Measurements from ENCODE around the gene SLC9A8. TPM values are rescaled to one million over a fixed set of nuclear protein-coding genes. Genes with fewer than 3 reads are reported as not detected.

SLC9A8 gene
- total RNA-seq, 1 experiment from 2014 or later, result 21.4 TPM

DNA sequence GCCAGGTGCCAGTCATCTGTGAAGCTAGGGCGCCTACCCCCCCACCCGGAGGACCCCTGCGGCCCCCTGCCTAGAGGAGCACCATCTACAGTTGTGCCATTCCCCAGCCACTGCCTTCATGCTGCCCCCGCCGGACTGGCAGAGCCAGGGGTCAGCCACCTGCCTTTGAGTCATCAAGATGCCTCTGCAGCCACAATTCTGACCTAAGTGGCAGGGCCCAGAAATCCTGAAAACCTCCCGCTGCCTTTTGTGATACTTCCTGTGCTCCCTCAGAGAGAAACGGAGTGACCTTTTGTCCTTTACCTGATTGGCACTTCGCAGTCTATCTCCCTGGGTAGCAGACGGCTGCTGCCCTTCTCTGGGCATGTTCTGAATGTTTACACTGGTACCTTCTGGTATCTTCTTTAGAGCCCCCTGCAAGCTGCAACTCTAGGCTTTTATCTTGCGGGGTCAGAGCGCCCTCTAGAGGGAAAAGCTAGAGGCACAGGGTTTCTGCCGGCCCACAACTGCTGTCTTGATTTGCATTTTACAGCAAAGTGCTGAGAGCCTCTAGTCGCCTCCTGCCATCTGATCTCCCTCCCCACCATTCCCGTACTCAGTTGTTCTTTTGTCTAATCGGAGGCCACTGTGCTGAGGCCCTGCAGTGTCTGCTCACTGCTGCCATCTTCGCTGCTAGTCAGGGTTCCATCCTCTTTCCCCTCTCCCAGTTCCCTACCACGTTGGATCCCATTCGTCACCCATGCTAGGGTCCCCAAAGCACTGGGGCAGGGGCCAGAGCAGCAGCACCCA is 75.8 kb downstream of the SLC9A8 start:
- BruUV-seq (replicated peaks), result no TSS peak
- Histone ChIP-seq H3F3A (ENCODE audit: insufficient read depth, low read depth) (peaks cover 38% of the 10 kb centered on the region), H3K4me1 (replicated peaks; ENCODE audit: insufficient read depth) (peaks cover 44% of the 10 kb centered on the region), H3K79me2 (ENCODE audit: low read depth) (no peaks in the 10 kb centered on the region), H3K9me3 (ENCODE audit: insufficient read depth, low read depth) (no peaks in the 10 kb centered on the region), H3K36me3 (ENCODE audit: low read depth) (peaks cover 12% of the 10 kb centered on the region; the same call in 1 of the 2 replicates), H4K20me1 (ENCODE audit: insufficient read depth) (no peaks in the 10 kb centered on the region), H3K27me3 (ENCODE audit: insufficient read depth, low read depth) (no peaks in the 10 kb centered on the region), H3K27ac (peak overlapping the region; percentile 49), H3K9me2 (ENCODE audit: insufficient read depth) (no peaks in the 10 kb centered on the region), H3K4me2 (peak overlapping the region; percentile 37), H3K4me3 (no peak overlapping the region), H2AFZ (no peak overlapping the region)
- intact Hi-C loops (cut with micrococcal nuclease; ENCODE audit: unreplicated experiment), result loop anchor here (1.0 to 5.0 kb wide), 3 partner anchors 116 to 347 kb away; no protein-coding TSS in a partner anchor
- DNase-seq, result peak; percentile 79 to 89
- POLR2A ChIA-PET (ENCODE audit: unreplicated experiment), result no interaction called here
- TF ChIP-seq, protein P1, sequence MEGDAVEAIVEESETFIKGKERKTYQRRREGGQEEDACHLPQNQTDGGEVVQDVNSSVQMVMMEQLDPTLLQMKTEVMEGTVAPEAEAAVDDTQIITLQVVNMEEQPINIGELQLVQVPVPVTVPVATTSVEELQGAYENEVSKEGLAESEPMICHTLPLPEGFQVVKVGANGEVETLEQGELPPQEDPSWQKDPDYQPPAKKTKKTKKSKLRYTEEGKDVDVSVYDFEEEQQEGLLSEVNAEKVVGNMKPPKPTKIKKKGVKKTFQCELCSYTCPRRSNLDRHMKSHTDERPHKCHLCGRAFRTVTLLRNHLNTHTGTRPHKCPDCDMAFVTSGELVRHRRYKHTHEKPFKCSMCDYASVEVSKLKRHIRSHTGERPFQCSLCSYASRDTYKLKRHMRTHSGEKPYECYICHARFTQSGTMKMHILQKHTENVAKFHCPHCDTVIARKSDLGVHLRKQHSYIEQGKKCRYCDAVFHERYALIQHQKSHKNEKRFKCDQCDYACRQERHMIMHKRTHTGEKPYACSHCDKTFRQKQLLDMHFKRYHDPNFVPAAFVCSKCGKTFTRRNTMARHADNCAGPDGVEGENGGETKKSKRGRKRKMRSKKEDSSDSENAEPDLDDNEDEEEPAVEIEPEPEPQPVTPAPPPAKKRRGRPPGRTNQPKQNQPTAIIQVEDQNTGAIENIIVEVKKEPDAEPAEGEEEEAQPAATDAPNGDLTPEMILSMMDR (conservative IDR thresholded peaks at IDR 0.05), result peak; percentile 99
- TF ChIP-seq EZH2 (IDR thresholded peaks at IDR 0.05; ENCODE audit: low read depth), result no peak
- CTCF ChIA-PET, result interaction anchor here (0.6 to 1.1 kb wide), 3 partner anchors 43 to 659 kb away, joined by 4 to 6 read pairs (median 4); no protein-coding TSS in a partner anchor

DNA sequence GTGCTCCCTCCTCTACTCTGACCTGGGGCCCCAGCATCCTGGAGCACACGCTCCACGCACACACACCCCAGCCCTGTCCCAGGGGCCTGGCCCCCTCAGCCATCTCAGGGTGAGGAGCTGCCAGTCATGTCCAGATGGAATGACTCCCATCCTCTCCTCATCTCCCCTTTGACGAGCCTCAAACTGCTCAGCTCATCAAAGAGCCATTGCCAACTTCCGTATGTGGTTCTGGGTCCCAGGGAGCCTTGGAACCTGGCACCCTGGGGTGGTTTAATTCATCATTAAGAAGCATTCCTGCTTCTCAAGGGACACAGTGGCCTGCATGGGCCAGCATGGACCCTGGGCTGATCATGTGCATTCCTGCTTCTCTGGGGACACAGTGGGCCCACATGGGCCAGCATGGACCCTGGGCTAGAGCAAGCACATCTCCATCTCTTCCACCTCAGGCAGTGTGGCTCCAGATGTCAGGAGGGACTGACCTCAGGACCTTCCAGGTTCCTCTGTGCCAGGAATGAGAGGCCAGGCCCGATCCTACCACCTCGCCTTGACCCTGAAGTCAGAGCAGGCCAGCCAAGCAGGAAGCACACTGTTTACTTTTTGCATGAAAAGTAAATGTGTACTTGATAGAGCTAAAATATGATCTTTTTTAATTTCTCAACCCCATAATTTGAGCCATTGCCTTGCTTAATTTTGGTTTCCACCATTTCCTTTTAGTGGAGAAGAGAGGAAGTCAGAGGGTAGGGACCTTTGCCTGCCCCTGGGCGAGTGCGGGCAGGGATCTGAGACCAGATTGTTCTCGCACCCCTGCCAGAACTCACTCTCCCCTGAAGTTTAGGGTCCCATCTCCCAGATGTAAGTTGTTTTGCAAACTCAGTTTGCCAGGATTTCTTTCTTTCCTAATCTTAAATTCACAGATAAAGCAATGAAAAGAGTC is 76.6 kb downstream of the SLC9A8 start:
- BruUV-seq (replicated peaks), result no TSS peak
- no peak overlapping the region for H3K4me3 ChIP-seq
- no peaks in the 10 kb centered on the region for H3K79me2 ChIP-seq (ENCODE audit: low read depth)
- no peaks in the 10 kb centered on the region for H3K9me2 ChIP-seq (ENCODE audit: insufficient read depth)
- intact Hi-C loops (cut with micrococcal nuclease; ENCODE audit: unreplicated experiment), result loop anchor here (5.0 kb wide), 1 partner anchor 117 kb away; no protein-coding TSS in a partner anchor
- no peaks in the 10 kb centered on the region for H3K27me3 ChIP-seq (ENCODE audit: insufficient read depth, low read depth)
- peaks cover 11% of the 10 kb centered on the region; the same call in 1 of the 2 replicates for H3K36me3 ChIP-seq (ENCODE audit: low read depth)
- H3K4me1 ChIP-seq (replicated peaks; ENCODE audit: insufficient read depth), result peaks cover 44% of the 10 kb centered on the region
- TF ChIP-seq EZH2 (IDR thresholded peaks at IDR 0.05; ENCODE audit: low read depth), result no peak
- TF ChIP-seq, protein P1 (conservative IDR thresholded peaks at IDR 0.05), result no peak
- no peaks in the 10 kb centered on the region for H3K9me3 ChIP-seq (ENCODE audit: insufficient read depth, low read depth)
- DNase-seq, result no peak
- peak overlapping the region; percentile 37 for H3K4me2 ChIP-seq
- peaks cover 38% of the 10 kb centered on the region for H3F3A ChIP-seq (ENCODE audit: insufficient read depth, low read depth)
- peak overlapping the region; percentile 49 for H3K27ac ChIP-seq
- ChIA-PET CTCF (interaction anchor here (0.5 to 1.1 kb wide), 7 partner anchors 43 to 660 kb away, joined by 3 to 8 read pairs (median 4); no protein-coding TSS in a partner anchor), POLR2A (ENCODE audit: unreplicated experiment) (no interaction called here)
- no peaks in the 10 kb centered on the region for H4K20me1 ChIP-seq (ENCODE audit: insufficient read depth)
- no peak overlapping the region for H2AFZ ChIP-seq

DNA sequence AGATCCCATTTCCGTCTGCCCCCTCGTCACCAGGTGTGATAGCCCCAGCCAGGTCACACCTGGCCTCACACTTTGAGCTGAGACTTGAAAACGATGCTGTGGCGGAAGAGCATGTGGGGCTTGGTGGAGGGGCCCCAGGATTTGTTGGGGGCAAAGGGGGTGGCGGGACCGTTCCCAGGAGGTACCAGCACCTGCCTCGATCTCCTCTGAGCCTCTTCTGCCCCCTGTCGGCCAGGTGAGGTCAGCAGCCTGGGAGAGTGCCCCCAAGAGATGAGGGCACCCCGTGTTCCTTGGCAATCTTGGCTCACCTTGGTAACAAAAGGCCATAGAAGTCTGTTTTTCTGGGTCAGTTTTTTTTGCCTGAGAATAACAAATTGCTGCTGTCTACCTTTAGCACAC is 77.3 kb downstream of the SLC9A8 start:
- H3K27ac ChIP-seq, result peak overlapping the region; percentile 7; the same call in 1 of the 2 replicates
- H3F3A ChIP-seq (ENCODE audit: insufficient read depth, low read depth), result peaks cover 38% of the 10 kb centered on the region
- POLR2A ChIA-PET (ENCODE audit: unreplicated experiment), result no interaction called here
- H3K4me1 ChIP-seq (replicated peaks; ENCODE audit: insufficient read depth), result peaks cover 44% of the 10 kb centered on the region
- no peaks in the 10 kb centered on the region for H3K79me2 ChIP-seq (ENCODE audit: low read depth)
- intact Hi-C loops (cut with micrococcal nuclease; ENCODE audit: unreplicated experiment), result loop anchor here (1.0 to 5.0 kb wide), 2 partner anchors 38 to 118 kb away; no protein-coding TSS in a partner anchor
- no peak overlapping the region for H2AFZ ChIP-seq
- no peaks in the 10 kb centered on the region for H3K27me3 ChIP-seq (ENCODE audit: insufficient read depth, low read depth)
- no peak overlapping the region for H3K4me3 ChIP-seq
- peak in 1 of 2 experiments; percentile 28 for DNase-seq
- CTCF ChIA-PET, result interaction anchor here (0.6 to 0.7 kb wide), 3 partner anchors 46 to 276 kb away, joined by 3 read pairs; no protein-coding TSS in a partner anchor
- no peaks in the 10 kb centered on the region for H3K9me3 ChIP-seq (ENCODE audit: insufficient read depth, low read depth)
- H3K36me3 ChIP-seq (ENCODE audit: low read depth), result peaks cover 5% of the 10 kb centered on the region; the same call in 1 of the 2 replicates
- no peak for TF ChIP-seq EZH2 (IDR thresholded peaks at IDR 0.05; ENCODE audit: low read depth)
- TF ChIP-seq, protein P1 (conservative IDR thresholded peaks at IDR 0.05), result peak; percentile 81
- H4K20me1 ChIP-seq (ENCODE audit: insufficient read depth), result no peaks in the 10 kb centered on the region
- H3K4me2 ChIP-seq, result peak overlapping the region; percentile 37; the same call in 1 of the 2 replicates
- no peaks in the 10 kb centered on the region for H3K9me2 ChIP-seq (ENCODE audit: insufficient read depth)
- BruUV-seq (replicated peaks), result no TSS peak
